Measurements from ENCODE around the gene ACSS1. TPM values are rescaled to one million over a fixed set of nuclear protein-coding genes. Genes with fewer than 3 reads are reported as not detected.

Gene ACSS1
- total RNA-seq, 2 donors from 2014 or later = 73.8 to 83.8 TPM

- Histone ChIP-seq H3K4me3 (no peak overlapping the region), H3K27ac (peak overlapping the region in 3 of 4 donors; percentile 91 to 96 (median 94))
- intact Hi-C loops (cut with DNase I) = no loop called here
These were observed 2.8 kb downstream of the ACSS1 start for GRCh38 chr20:25054995-25055629.

DNA sequence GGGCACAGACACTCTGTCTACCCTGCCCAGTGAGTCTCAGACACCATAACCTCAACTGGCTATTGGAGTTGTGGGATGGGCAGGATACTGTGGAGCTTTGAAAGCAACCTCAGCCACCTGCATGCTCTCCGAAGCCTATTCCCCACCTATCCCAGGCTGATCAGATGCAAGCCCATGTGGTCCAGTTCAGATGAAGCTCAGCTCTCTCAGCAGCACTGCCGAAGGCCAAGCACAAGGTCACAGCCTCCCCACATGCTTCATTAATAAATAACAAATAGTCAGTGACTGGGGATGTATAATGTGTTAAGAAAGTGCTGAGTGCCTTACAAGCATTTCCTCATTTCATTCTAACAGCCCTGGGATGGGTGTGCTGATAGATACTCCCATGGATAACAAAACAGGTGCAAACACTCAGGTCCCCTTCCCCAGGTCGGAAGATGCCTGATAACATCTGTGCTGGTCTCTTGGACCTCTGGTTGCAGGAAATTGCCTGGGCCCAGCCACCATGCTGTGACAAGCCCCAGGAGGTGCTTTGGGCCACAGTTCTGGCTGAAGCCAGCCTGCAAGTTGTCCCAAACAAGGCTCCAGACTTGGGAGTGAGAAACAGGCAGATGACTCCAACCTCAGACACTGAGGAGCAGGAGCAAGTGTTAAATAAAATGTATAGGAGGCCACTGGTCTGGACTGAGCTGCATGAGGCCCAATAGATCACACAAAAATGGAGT, 3.7 kb downstream of the ACSS1 start:
- TF ChIP-seq CTCF (IDR thresholded peaks at IDR 0.05) (no peak), POLR2A (IDR thresholded peaks at IDR 0.05) (no peak)
- intact Hi-C loops (cut with DNase I) = no loop called here
- Histone ChIP-seq H3K27ac (peak overlapping the region; percentile 8 to 96 (median 92)), H3K4me3 (no peak overlapping the region), H3K9me3 (no peaks in the 10 kb centered on the region), H3K4me1 (peaks cover 86% of the 10 kb centered on the region), H3K27me3 (no peaks in the 10 kb centered on the region), H3K36me3 (replicated peaks in 1 of 2; ENCODE audit: insufficient read depth in 1 of 2, low read depth in 2 of 2) (no peaks in the 10 kb centered on the region)
- ATAC-seq (no peak), DNase-seq (peak in 2 of 4 donors; percentile 16 to 50)
- WGBS, 2 donors = 24 to 33% methylated on average over 3 of the region's 3 CpGs

More at GRCh38 chr20:25054995-25055629, 2.8 kb downstream of the ACSS1 start:
- H3K27me3 ChIP-seq = no peaks in the 10 kb centered on the region
- peak in 1 of 4 donors; percentile 10 for DNase-seq
- H3K36me3 ChIP-seq (replicated peaks in 1 of 2; ENCODE audit: insufficient read depth in 1 of 2, low read depth in 2 of 2) = no peaks in the 10 kb centered on the region
- H3K4me1 ChIP-seq = peaks cover 86% of the 10 kb centered on the region
- TF ChIP-seq POLR2A (IDR thresholded peaks at IDR 0.05) = no peak
- TF ChIP-seq CTCF (IDR thresholded peaks at IDR 0.05) = no peak
- no peaks in the 10 kb centered on the region for H3K9me3 ChIP-seq
- ATAC-seq = no peak
- 57 to 63% methylated on average over 10 of the region's 10 CpGs for WGBS, 2 donors

DNA sequence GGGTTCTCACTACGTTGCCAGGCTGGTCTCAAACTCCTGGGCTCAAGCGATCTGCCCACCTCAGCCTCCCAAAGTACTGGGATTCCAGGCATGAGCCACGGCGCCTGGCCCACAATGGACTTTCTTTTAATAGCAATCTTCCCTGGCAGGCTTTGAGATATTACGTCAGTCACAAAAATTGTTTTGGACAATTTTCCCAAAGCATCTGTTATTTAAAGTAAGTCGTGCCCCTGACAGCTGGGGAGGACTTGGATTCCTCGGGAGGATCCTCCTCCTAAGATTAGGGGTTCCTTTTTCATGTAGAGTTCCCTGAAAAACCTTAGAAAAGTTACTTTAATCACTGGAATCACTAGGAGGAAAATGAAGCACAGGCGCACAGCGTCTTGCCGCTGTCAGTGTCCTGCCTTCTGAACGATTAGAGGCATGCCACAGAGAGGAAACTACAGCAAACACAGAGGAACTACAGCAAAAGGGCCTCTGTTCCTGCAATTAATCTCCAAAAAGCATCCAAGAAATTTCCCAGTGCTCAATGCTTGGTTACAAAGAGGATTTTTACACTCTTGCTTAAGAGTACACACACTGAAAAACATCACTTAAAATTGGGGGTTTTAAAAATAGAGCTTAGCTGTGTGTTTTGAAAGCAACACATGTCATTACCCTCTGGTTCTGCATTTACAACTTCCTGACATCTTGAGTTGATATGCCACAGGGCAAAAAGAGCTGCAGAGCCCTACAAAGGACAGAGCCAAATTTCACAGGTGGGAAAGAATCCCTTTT, 4.5 kb downstream of the ACSS1 start:
- no peak overlapping the region for H3K4me3 ChIP-seq
- no peak for ATAC-seq
- no peaks in the 10 kb centered on the region for H3K9me3 ChIP-seq
- TF ChIP-seq CTCF (IDR thresholded peaks at IDR 0.05) = no peak
- no peak for TF ChIP-seq POLR2A (IDR thresholded peaks at IDR 0.05)
- DNase-seq = peak in 2 of 4 donors; percentile 10 to 37
- H3K36me3 ChIP-seq (replicated peaks in 1 of 2; ENCODE audit: insufficient read depth in 1 of 2, low read depth in 2 of 2) = no peaks in the 10 kb centered on the region
- no peaks in the 10 kb centered on the region for H3K27me3 ChIP-seq
- peaks cover 86% of the 10 kb centered on the region for H3K4me1 ChIP-seq
- peak overlapping the region; percentile 8 to 96 (median 92) for H3K27ac ChIP-seq
- intact Hi-C loops (cut with DNase I) = no loop called here
- 15 to 28% methylated on average over 11 of the region's 11 CpGs for WGBS, 2 donors

GRCh38 chr20:25052255-25053194, 5.4 kb downstream of the ACSS1 start:
- intact Hi-C loops (cut with DNase I) = no loop called here
- ATAC-seq = no peak
- peak overlapping the region; percentile 53 to 96 (median 92) for H3K27ac ChIP-seq
- H3K9me3 ChIP-seq = no peaks in the 10 kb centered on the region
- no peak overlapping the region for H3K4me3 ChIP-seq
- H3K4me1 ChIP-seq = peaks cover 94% of the 10 kb centered on the region
- peak in 1 of 4 donors; percentile 13 for DNase-seq
- no peaks in the 10 kb centered on the region for H3K36me3 ChIP-seq (replicated peaks in 1 of 2; ENCODE audit: insufficient read depth in 1 of 2, low read depth in 2 of 2)
- H3K27me3 ChIP-seq = no peaks in the 10 kb centered on the region
- 79 to 84% methylated on average over 16 of the region's 16 CpGs for WGBS, 2 donors
- TF ChIP-seq POLR2A (IDR thresholded peaks at IDR 0.05) (no peak), CTCF (IDR thresholded peaks at IDR 0.05) (no peak)

All from body of pancreas (tissue), 4 donors.